A549 treated with RU486 at 1 μM for 4 hours (cell line): ENCODE results near the gene KDM2B. TPM values are rescaled to one million over a fixed set of nuclear protein-coding genes. Genes with fewer than 3 reads are reported as not detected.

ENCODE experiments used
- total RNA-seq: library from RNA; stranded (reverse); fragments of 200-300 nt; extraction: Qiagen RNA extraction; gene quantifications from 5 replicates; pipeline ENCODE4 v1.2.3, GENCODE V29; 2022; ENCODE audit warnings: low read depth

Gene KDM2B
- total RNA-seq = 18.4 to 24.1 TPM (median 22.3 TPM) in 5 replicates

GRCh38 chr12:121580959-121581685 is at the start of gene KDM2B:
Gene KDM2B (minus strand): TSS chr12:121581023. CDS start chr12:121580911, 112 bp downstream.

GRCh38 chr12:121626087-121626852 is 45.4 kb upstream of the KDM2B start, which contains the start of gene ORAI1:
Gene ORAI1 (plus strand): TSS chr12:121626530.

GRCh38 chr12:121399391-121400331 is 181.2 kb downstream of the KDM2B start, which contains the start of gene RNF34:
Gene RNF34 (plus strand): TSS chr12:121400118. CDS start chr12:121400213, 95 bp downstream.

Other genes starting within 250 kb of the KDM2B start
- gene ANAPC5, start 228.6 kb downstream of the KDM2B start, total RNA-seq = 86.8 to 97.0 TPM (median 93.5 TPM) in 5 replicates
- 34.0 to 39.0 TPM (median 37.0 TPM) in 5 replicates for gene RNF34, start 180.9 kb downstream of the KDM2B start, total RNA-seq
- gene ORAI1, start 45.5 kb upstream of the KDM2B start, total RNA-seq = 24.4 to 44.1 TPM (median 43.1 TPM) in 5 replicates
- 0.27 to 0.56 TPM (median 0.30 TPM) in 5 replicates for gene MORN3, start 88.6 kb upstream of the KDM2B start, total RNA-seq
- gene TMEM120B, start 131.7 kb upstream of the KDM2B start, total RNA-seq = 7.9 to 13.0 TPM (median 11.8 TPM) in 5 replicates
- 163 to 224 TPM (median 192 TPM) in 5 replicates for gene RHOF, start 212.7 kb upstream of the KDM2B start, total RNA-seq
- 11.4 to 15.8 TPM (median 14.5 TPM) in 5 replicates for gene SETD1B, start 223.0 kb upstream of the KDM2B start, total RNA-seq